Measurements from ENCODE around the gene CHRD.

DNA sequence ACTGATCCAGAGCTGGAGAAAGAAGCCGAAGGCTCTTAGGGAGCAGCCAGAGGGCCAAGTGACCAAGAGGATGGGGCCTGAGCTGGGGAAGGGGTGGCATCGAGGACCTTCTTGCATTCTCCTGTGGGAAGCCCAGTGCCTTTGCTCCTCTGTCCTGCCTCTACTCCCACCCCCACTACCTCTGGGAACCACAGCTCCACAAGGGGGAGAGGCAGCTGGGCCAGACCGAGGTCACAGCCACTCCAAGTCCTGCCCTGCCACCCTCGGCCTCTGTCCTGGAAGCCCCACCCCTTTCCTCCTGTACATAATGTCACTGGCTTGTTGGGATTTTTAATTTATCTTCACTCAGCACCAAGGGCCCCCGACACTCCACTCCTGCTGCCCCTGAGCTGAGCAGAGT, 9.5 kb downstream of the CHRD start:
- TF ChIP-seq JUN (CRISPR knock-in tag; IDR thresholded peaks at IDR 0.05), result no peak
- TF ChIP-seq, protein P1, sequence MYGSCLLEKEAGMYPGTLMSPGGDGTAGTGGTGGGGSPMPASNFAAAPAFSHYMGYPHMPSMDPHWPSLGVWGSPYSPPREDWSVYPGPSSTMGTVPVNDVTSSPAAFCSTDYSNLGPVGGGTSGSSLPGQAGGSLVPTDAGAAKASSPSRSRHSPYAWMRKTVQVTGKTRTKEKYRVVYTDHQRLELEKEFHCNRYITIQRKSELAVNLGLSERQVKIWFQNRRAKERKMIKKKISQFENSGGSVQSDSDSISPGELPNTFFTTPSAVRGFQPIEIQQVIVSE (CRISPR knock-in tag; IDR thresholded peaks at IDR 0.05; ENCODE audit: borderline replicate concordance), result no peak
- TF ChIP-seq, protein P2, sequence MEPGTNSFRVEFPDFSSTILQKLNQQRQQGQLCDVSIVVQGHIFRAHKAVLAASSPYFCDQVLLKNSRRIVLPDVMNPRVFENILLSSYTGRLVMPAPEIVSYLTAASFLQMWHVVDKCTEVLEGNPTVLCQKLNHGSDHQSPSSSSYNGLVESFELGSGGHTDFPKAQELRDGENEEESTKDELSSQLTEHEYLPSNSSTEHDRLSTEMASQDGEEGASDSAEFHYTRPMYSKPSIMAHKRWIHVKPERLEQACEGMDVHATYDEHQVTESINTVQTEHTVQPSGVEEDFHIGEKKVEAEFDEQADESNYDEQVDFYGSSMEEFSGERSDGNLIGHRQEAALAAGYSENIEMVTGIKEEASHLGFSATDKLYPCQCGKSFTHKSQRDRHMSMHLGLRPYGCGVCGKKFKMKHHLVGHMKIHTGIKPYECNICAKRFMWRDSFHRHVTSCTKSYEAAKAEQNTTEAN (CRISPR knock-in tag; IDR thresholded peaks at IDR 0.05), result no peak
- TF ChIP-seq, protein P3, sequence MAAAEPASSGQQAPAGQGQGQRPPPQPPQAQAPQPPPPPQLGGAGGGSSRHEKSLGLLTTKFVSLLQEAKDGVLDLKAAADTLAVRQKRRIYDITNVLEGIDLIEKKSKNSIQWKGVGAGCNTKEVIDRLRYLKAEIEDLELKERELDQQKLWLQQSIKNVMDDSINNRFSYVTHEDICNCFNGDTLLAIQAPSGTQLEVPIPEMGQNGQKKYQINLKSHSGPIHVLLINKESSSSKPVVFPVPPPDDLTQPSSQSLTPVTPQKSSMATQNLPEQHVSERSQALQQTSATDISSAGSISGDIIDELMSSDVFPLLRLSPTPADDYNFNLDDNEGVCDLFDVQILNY (CRISPR knock-in tag; IDR thresholded peaks at IDR 0.05), result no peak
- TF ChIP-seq, protein P4, sequence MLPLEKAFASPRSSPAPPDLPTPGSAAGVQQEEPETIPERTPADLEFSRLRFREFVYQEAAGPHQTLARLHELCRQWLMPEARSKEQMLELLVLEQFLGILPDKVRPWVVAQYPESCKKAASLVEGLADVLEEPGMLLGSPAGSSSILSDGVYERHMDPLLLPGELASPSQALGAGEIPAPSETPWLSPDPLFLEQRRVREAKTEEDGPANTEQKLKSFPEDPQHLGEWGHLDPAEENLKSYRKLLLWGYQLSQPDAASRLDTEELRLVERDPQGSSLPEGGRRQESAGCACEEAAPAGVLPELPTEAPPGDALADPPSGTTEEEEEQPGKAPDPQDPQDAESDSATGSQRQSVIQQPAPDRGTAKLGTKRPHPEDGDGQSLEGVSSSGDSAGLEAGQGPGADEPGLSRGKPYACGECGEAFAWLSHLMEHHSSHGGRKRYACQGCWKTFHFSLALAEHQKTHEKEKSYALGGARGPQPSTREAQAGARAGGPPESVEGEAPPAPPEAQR (CRISPR knock-in tag; IDR thresholded peaks at IDR 0.05), result no peak
- TF ChIP-seq, protein P5, sequence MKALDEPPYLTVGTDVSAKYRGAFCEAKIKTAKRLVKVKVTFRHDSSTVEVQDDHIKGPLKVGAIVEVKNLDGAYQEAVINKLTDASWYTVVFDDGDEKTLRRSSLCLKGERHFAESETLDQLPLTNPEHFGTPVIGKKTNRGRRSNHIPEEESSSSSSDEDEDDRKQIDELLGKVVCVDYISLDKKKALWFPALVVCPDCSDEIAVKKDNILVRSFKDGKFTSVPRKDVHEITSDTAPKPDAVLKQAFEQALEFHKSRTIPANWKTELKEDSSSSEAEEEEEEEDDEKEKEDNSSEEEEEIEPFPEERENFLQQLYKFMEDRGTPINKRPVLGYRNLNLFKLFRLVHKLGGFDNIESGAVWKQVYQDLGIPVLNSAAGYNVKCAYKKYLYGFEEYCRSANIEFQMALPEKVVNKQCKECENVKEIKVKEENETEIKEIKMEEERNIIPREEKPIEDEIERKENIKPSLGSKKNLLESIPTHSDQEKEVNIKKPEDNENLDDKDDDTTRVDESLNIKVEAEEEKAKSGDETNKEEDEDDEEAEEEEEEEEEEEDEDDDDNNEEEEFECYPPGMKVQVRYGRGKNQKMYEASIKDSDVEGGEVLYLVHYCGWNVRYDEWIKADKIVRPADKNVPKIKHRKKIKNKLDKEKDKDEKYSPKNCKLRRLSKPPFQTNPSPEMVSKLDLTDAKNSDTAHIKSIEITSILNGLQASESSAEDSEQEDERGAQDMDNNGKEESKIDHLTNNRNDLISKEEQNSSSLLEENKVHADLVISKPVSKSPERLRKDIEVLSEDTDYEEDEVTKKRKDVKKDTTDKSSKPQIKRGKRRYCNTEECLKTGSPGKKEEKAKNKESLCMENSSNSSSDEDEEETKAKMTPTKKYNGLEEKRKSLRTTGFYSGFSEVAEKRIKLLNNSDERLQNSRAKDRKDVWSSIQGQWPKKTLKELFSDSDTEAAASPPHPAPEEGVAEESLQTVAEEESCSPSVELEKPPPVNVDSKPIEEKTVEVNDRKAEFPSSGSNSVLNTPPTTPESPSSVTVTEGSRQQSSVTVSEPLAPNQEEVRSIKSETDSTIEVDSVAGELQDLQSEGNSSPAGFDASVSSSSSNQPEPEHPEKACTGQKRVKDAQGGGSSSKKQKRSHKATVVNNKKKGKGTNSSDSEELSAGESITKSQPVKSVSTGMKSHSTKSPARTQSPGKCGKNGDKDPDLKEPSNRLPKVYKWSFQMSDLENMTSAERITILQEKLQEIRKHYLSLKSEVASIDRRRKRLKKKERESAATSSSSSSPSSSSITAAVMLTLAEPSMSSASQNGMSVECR (CRISPR knock-in tag; IDR thresholded peaks at IDR 0.05; ENCODE audit: borderline replicate concordance), result no peak
- TF ChIP-seq, protein P6, sequence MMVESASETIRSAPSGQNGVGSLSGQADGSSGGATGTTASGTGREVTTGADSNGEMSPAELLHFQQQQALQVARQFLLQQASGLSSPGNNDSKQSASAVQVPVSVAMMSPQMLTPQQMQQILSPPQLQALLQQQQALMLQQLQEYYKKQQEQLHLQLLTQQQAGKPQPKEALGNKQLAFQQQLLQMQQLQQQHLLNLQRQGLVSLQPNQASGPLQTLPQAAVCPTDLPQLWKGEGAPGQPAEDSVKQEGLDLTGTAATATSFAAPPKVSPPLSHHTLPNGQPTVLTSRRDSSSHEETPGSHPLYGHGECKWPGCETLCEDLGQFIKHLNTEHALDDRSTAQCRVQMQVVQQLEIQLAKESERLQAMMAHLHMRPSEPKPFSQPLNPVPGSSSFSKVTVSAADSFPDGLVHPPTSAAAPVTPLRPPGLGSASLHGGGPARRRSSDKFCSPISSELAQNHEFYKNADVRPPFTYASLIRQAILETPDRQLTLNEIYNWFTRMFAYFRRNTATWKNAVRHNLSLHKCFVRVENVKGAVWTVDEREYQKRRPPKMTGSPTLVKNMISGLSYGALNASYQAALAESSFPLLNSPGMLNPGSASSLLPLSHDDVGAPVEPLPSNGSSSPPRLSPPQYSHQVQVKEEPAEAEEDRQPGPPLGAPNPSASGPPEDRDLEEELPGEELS (CRISPR knock-in tag; IDR thresholded peaks at IDR 0.05), result no peak
- TF ChIP-seq ZNF317 (CRISPR knock-in tag; IDR thresholded peaks at IDR 0.05; ENCODE audit: borderline replicate concordance, low read depth), result no peak
- TF ChIP-seq JAZF1 (CRISPR knock-in tag; IDR thresholded peaks at IDR 0.05), result no peak
- TF ChIP-seq, protein P7, sequence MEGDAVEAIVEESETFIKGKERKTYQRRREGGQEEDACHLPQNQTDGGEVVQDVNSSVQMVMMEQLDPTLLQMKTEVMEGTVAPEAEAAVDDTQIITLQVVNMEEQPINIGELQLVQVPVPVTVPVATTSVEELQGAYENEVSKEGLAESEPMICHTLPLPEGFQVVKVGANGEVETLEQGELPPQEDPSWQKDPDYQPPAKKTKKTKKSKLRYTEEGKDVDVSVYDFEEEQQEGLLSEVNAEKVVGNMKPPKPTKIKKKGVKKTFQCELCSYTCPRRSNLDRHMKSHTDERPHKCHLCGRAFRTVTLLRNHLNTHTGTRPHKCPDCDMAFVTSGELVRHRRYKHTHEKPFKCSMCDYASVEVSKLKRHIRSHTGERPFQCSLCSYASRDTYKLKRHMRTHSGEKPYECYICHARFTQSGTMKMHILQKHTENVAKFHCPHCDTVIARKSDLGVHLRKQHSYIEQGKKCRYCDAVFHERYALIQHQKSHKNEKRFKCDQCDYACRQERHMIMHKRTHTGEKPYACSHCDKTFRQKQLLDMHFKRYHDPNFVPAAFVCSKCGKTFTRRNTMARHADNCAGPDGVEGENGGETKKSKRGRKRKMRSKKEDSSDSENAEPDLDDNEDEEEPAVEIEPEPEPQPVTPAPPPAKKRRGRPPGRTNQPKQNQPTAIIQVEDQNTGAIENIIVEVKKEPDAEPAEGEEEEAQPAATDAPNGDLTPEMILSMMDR (IDR thresholded peaks at IDR 0.05), result no peak
- TF ChIP-seq, protein P8, sequence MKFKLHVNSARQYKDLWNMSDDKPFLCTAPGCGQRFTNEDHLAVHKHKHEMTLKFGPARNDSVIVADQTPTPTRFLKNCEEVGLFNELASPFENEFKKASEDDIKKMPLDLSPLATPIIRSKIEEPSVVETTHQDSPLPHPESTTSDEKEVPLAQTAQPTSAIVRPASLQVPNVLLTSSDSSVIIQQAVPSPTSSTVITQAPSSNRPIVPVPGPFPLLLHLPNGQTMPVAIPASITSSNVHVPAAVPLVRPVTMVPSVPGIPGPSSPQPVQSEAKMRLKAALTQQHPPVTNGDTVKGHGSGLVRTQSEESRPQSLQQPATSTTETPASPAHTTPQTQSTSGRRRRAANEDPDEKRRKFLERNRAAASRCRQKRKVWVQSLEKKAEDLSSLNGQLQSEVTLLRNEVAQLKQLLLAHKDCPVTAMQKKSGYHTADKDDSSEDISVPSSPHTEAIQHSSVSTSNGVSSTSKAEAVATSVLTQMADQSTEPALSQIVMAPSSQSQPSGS (CRISPR knock-in tag; IDR thresholded peaks at IDR 0.05; ENCODE audit: borderline replicate concordance, low read depth), result no peak
- TF ChIP-seq, protein P9, sequence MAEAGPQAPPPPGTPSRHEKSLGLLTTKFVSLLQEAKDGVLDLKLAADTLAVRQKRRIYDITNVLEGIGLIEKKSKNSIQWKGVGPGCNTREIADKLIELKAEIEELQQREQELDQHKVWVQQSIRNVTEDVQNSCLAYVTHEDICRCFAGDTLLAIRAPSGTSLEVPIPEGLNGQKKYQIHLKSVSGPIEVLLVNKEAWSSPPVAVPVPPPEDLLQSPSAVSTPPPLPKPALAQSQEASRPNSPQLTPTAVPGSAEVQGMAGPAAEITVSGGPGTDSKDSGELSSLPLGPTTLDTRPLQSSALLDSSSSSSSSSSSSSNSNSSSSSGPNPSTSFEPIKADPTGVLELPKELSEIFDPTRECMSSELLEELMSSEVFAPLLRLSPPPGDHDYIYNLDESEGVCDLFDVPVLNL (CRISPR knock-in tag; IDR thresholded peaks at IDR 0.05; ENCODE audit: borderline replicate concordance, low read depth), result no peak
- no peak for TF ChIP-seq ELF4 (CRISPR knock-in tag; IDR thresholded peaks at IDR 0.05; ENCODE audit: low read depth)
